NCI-H2196 (cell line): ENCODE measurements around the gene EPAS1.
A peak's percentile ranks its signal among the peaks of the same experiment; 100 is the strongest.

Source experiments
- DNase-seq: peaks from one replicate; lab custom pipeline; 2025; ENCODE audit not compliant: unreplicated experiment; lab: John Stamatoyannopoulos, UW

EPAS1 gene

DNA sequence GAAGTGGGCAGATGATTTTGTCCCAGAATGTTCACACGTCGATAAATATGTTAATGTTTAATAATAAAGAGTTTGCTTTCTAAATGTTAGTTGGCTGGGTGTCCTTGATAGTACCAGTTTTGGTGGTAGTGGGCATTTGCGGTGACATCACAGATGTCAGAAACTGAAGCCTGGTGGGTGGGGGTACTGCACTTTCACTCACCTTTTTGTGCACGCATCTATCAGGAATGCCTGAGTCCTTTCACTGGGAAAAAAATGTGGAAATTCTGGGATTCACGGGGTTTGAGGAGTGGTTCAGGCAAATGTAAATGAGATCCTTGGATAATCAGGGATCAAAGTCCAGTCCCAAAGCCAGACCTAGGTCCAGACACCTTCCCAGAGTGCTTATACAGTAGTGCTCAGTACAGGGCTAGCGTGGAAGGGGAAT lies 3.2 kb downstream of the EPAS1 start:
- no peak for DNase-seq

- no peak for DNase-seq
Observed at GRCh38 chr2:46302005-46302695, 4.9 kb downstream of the EPAS1 start.

DNA sequence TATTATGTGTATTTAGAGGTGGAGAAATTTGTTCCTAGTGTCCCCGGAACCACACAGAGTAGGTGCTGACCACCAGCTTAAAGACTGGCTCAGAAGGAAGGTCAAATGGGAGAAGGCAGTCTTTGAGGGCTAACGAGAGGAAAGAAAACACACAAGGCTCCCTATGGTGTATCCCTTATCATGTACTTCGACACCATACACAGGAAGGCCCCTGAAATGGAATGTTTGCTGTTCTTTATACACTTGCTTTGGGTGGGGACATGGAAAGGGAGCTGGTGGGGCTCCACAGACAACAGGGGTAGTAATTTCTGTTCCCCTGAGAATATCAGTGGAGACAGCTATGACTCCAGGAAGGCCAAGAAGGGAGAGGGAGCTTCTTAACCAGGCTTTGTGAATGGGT lies 6.0 kb downstream of the EPAS1 start:
- DNase-seq, result no peak

- no peak for DNase-seq
Observed at GRCh38 chr2:46303822-46304221, 6.6 kb downstream of the EPAS1 start.

DNA sequence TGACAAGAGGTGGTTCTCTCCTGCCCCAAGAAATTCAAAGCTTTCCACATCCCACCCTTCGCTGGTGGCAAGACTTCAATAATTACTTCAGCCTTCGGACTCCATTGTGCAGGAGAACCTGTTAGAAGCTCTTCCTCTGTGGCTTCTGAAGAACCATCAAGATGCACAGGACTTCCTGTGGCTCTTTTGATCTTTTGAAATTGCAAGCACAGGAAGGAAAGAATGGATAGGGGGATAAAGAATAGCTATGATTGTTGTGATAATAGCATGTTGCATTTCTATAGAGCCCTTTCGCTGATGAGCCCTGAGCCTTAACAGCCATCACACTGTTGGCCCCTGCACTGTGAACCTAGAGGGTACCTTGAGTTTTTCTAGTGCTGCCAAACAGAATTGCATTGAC lies 7.4 kb downstream of the EPAS1 start:
- no peak for DNase-seq

GRCh38 chr2:46305187-46305586 lies 8.0 kb downstream of the EPAS1 start:
- DNase-seq, result no peak

GRCh38 chr2:46305767-46306166 lies 8.6 kb downstream of the EPAS1 start:
- no peak for DNase-seq

DNA sequence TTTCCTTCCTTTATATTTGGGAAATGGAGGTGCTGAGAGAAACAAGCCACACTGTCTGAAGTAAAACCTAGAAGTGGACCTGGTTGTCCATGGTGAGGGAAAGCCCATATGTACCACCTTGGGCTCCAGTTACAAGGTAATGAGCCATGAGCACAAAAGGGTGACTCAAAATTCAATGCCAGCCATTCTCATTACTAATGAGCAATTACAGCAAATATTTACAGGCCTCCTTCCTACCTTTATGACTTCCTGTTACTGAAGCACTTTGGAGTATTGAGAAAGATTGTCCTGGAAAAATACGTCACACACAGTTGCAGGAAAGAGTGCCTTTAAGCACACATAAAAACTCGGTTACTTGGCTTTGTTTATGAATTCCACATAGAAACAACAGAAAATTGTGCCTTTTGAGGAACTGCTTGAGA lies 9.1 kb downstream of the EPAS1 start:
- DNase-seq, result peak; percentile 83

DNA sequence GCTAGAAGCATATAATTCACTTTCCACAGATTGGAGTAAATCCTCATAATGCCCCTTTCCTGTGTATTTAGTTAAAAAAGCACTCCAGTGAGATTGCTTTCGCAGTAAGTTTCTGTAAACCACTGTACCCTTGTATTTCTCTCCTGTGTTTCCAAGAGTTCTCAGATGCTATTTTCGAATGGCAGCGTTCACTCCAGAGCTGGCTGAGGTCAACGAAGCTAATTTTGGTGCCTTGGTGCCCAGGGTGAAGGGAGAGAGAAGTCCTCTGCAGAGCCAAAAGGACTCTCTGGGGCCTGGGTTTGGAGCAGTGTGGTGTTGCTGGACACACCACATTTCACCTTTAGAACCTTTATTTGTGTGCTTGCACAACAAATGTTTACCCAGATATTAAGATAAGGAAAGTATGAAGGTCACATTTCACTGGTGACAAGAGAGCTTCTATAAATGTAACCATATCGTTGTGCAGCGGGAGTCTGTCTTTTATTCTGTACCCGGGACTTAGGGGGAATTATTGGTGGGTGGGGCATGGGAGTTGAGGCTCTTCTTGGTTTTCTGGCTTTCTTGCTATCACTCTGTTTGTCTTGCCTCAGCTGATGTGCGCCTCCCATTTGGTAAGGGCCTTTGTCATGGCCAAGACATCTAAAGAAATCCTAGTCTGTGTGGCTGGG lies 9.9 kb downstream of the EPAS1 start:
- DNase-seq, result peak; percentile 44

DNA sequence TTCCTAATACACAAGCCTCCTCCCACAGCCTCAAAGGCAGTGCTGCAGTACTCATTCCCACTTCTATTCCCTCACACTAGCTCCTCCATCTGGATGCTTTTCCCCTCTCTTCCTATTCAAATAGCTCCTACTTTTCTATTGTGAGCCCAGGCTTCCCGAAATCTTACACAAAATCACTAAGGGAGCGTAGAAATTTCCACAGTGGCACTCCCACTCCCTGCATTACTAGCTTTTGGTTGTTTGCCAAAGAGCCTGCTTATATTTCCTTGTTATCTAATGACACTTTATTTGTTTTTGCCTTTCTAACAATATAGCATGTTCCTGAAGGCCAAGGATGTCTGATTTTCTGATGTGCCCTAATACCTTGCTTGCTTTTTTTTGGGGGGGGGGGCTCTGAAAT lies 10.9 kb downstream of the EPAS1 start:
- peak; percentile 53 for DNase-seq

DNA sequence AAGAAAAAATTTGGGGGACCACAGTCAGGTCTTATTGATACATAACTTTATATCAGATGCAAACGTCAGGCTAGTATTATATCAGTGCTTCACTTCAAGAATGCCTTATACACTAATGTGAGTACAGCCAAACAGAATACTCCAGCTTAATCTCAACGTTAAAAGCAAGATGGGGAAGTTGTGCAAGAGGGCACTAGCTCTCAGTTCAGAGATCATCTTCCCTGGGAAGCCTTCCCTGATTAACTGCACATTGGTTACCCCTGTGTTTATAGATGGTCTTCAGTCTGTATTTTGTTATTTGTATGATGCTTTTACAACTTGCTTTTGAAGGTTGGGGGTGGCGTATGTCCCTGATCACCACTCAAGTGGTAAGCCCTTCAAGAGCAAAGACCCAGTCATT lies 11.4 kb downstream of the EPAS1 start:
- no peak for DNase-seq

- DNase-seq, result no peak
Observed at GRCh38 chr2:46309052-46309953, 12.1 kb downstream of the EPAS1 start.

DNA sequence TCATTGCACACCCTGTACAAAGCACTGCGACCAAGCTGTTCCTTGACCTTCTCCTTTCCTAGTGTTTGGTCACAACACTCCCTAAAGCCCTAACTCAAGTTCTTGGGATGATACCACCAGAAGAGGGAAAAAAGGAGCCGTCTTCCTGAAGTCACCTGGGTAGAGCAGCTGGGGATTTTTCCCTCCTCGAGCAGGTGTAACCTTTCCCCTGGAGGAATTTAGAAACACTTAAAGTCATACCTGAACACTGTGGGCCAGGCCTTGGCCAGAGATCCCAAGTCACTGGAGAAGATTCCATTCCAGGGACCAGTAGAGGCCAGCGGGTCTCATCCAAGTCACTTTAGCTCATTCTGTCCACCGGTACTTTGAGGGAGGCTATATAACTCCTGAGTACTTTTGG lies 13.2 kb downstream of the EPAS1 start:
- no peak for DNase-seq

GRCh38 chr2:46311651-46312223 lies 14.5 kb downstream of the EPAS1 start:
- DNase-seq, result no peak

GRCh38 chr2:46313063-46313462 lies 15.9 kb downstream of the EPAS1 start:
- no peak for DNase-seq

- DNase-seq, result no peak
Observed at GRCh38 chr2:46314065-46314835, 17.0 kb downstream of the EPAS1 start.

DNA sequence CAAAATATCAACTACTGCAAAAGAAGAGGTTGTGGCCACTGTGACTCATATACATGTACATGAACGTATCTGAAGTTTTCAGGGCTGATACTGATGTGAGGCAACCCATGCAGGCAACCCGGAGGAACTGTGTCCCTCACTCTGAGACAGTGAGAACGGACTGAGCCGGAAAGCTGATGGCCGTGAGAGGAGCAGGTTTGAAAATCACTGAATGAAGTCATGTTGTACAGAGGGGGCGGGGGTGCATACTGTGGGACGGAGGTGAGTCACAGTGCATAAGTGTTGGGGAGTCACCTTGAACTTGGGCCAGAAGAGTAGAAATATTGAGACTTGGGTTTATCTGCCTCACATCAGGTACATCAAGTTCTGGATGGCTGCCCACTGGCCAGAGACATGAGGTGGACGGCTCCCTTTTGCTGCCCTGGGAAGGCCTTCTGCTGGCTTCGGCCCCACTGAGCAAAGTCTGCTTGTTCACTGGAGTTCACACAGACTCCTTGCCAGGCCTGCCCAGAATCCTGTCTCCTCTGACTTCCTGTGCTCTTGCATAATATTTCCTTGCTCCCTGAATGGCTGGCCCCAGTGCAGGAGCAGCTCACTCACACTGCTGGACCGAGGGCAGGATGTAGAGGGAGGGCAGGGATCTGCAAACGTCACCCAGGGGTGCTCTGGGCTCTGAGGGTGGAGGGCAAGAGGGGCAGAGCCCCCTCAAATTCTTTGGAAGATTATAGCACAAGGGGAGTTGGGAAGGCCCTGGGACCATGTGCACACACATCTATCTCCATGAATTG lies 18.1 kb downstream of the EPAS1 start:
- peak; percentile 71 for DNase-seq

- DNase-seq, result no peak
Observed at GRCh38 chr2:46317094-46317486, 19.9 kb downstream of the EPAS1 start.

DNA sequence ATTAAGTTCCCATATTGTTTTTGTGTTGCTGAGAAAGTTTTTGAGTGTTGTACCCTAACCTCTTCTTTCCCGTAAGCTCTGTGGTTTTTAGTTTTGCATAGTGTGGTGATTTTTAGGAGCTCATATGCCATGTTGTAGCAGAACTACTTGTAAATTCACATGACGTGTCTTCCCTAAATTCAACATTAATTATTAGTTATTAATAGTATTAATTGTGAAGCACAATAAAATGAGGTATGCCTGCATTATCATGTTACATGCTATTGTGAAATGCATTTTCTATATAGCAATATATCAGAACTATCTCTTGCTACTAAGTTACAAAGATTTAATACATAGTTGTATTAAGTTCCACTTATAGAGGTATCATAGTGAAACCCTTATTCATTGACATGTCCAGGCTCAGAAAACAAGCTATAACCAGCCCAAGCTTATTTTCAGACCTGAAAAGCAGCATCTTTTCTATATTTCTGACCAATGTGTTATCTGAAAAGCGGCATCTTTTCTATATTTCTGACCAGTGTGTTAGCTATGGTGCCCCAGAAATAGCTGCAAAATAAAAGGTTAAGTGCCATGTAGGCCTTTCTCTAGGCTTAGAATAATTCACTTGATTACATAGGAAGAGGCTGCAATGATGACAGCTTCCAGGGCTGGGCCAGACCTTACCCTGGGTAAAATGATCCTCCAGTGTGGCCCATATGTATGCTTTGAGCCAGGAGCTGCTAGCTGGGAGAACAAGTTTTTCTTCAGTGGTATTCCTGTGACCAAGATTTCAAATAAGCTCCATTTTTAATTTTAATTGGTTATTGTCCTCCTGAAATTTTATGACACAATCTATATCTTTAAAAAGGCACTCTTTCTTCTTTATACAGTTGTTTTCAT lies 21.6 kb downstream of the EPAS1 start:
- no peak for DNase-seq
